Retinal pigment epithelial cell (primary cell): ENCODE results near the gene ACACB.

ENCODE experiments used
- DNase-seq: peaks from one replicate; pipeline ENCODE4 v3.0.0-alpha.2; 2010; ENCODE audit warnings: low read depth
- H3K4me3 ChIP-seq: 2 replicates; pipeline ENCODE4 v1.5.1; 2011; ENCODE audit warnings: mild to moderate bottlenecking, low read length, control low read depth, moderate library complexity
- CTCF ChIP-seq: conservative IDR thresholded peaks from 2 replicates; pipeline ENCODE4 v1.5.1; 2011; ENCODE audit warnings: low read depth, low read length, control low read depth, inconsistent platforms

The ACACB gene

GRCh38 chr12:109293106-109293505 is 176.7 kb downstream of the ACACB start:
- no peak for DNase-seq
- H3K4me3 ChIP-seq = no peak overlapping the region
- no peak for TF ChIP-seq CTCF

GRCh38 chr12:109294286-109294796 is 178.0 kb downstream of the ACACB start:
- H3K4me3 ChIP-seq = no peak overlapping the region
- no peak for DNase-seq
- no peak for TF ChIP-seq CTCF

- TF ChIP-seq CTCF = no peak
Measured at GRCh38 chr12:109295764-109296425, 179.5 kb downstream of the ACACB start.

GRCh38 chr12:109296431-109296830 is 180.0 kb downstream of the ACACB start:
- no peak overlapping the region for H3K4me3 ChIP-seq
- DNase-seq = no peak
- no peak for TF ChIP-seq CTCF

More at GRCh38 chr12:109295764-109296425, 179.5 kb downstream of the ACACB start:
- H3K4me3 ChIP-seq = no peak overlapping the region
- DNase-seq = no peak

GRCh38 chr12:109299849-109300248 is 183.5 kb downstream of the ACACB start:
- no peak for TF ChIP-seq CTCF
- no peak for DNase-seq
- no peak overlapping the region for H3K4me3 ChIP-seq

- no peak for TF ChIP-seq CTCF
- no peak overlapping the region for H3K4me3 ChIP-seq
- no peak for DNase-seq
Measured at GRCh38 chr12:109301643-109302168, 185.3 kb downstream of the ACACB start.

- DNase-seq = no peak
- no peak overlapping the region for H3K4me3 ChIP-seq
- peak; percentile 34 for TF ChIP-seq CTCF
Measured at GRCh38 chr12:109302358-109302757, 186.0 kb downstream of the ACACB start.
